ENCODE results near the gene HSPB1. TPM values are rescaled to one million over a fixed set of nuclear protein-coding genes. Genes with fewer than 3 reads are reported as not detected.

HSPB1 gene
- total and polyA plus RNA-seq, 2 experiments from 2014 or later: 48.1 to 437 TPM

DNA sequence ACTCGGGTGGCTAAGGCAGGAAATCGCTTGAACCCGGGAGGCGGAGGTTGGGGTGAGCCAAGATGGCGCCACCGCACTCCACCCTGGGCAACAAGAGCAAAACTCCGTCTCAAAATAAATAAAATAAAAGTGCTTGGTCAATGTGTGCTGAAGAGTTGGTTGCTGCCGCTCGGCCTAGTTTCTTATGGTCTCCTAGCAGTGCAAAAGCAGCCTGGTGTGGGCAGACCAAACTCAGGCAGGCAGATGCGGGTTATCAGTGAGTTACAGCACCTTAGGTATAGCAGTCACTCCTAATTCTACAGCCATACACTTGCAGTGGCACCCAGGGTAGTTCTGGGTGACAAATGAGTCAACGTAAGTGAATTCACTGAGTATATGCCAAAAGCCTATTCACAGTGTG, 22.6 kb downstream of the HSPB1 start (continued):
- TF ChIP-seq, protein P1, sequence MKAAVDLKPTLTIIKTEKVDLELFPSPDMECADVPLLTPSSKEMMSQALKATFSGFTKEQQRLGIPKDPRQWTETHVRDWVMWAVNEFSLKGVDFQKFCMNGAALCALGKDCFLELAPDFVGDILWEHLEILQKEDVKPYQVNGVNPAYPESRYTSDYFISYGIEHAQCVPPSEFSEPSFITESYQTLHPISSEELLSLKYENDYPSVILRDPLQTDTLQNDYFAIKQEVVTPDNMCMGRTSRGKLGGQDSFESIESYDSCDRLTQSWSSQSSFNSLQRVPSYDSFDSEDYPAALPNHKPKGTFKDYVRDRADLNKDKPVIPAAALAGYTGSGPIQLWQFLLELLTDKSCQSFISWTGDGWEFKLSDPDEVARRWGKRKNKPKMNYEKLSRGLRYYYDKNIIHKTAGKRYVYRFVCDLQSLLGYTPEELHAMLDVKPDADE (IDR thresholded peaks at IDR 0.05): no peak
- TF ChIP-seq, protein P2, sequence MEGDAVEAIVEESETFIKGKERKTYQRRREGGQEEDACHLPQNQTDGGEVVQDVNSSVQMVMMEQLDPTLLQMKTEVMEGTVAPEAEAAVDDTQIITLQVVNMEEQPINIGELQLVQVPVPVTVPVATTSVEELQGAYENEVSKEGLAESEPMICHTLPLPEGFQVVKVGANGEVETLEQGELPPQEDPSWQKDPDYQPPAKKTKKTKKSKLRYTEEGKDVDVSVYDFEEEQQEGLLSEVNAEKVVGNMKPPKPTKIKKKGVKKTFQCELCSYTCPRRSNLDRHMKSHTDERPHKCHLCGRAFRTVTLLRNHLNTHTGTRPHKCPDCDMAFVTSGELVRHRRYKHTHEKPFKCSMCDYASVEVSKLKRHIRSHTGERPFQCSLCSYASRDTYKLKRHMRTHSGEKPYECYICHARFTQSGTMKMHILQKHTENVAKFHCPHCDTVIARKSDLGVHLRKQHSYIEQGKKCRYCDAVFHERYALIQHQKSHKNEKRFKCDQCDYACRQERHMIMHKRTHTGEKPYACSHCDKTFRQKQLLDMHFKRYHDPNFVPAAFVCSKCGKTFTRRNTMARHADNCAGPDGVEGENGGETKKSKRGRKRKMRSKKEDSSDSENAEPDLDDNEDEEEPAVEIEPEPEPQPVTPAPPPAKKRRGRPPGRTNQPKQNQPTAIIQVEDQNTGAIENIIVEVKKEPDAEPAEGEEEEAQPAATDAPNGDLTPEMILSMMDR (conservative IDR thresholded peaks at IDR 0.05; ENCODE audit: low read depth in 2 of 2): no peak
- TF ChIP-seq NANOG (IDR thresholded peaks at IDR 0.05; ENCODE audit: borderline replicate concordance) (no peak), ZNF114 (CRISPR knock-in tag; IDR thresholded peaks at IDR 0.05) (no peak), ZNF331 (CRISPR knock-in tag; IDR thresholded peaks at IDR 0.05; ENCODE audit: low read depth) (no peak), JUNB (IDR thresholded peaks at IDR 0.05; ENCODE audit: unreplicated experiment) (no peak), CREB1 (CRISPR knock-in tag; IDR thresholded peaks at IDR 0.05; ENCODE audit: low read depth) (no peak)
- TF ChIP-seq, protein P3, sequence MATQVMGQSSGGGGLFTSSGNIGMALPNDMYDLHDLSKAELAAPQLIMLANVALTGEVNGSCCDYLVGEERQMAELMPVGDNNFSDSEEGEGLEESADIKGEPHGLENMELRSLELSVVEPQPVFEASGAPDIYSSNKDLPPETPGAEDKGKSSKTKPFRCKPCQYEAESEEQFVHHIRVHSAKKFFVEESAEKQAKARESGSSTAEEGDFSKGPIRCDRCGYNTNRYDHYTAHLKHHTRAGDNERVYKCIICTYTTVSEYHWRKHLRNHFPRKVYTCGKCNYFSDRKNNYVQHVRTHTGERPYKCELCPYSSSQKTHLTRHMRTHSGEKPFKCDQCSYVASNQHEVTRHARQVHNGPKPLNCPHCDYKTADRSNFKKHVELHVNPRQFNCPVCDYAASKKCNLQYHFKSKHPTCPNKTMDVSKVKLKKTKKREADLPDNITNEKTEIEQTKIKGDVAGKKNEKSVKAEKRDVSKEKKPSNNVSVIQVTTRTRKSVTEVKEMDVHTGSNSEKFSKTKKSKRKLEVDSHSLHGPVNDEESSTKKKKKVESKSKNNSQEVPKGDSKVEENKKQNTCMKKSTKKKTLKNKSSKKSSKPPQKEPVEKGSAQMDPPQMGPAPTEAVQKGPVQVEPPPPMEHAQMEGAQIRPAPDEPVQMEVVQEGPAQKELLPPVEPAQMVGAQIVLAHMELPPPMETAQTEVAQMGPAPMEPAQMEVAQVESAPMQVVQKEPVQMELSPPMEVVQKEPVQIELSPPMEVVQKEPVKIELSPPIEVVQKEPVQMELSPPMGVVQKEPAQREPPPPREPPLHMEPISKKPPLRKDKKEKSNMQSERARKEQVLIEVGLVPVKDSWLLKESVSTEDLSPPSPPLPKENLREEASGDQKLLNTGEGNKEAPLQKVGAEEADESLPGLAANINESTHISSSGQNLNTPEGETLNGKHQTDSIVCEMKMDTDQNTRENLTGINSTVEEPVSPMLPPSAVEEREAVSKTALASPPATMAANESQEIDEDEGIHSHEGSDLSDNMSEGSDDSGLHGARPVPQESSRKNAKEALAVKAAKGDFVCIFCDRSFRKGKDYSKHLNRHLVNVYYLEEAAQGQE (IDR thresholded peaks at IDR 0.05; ENCODE audit: unreplicated experiment): no peak

DNA sequence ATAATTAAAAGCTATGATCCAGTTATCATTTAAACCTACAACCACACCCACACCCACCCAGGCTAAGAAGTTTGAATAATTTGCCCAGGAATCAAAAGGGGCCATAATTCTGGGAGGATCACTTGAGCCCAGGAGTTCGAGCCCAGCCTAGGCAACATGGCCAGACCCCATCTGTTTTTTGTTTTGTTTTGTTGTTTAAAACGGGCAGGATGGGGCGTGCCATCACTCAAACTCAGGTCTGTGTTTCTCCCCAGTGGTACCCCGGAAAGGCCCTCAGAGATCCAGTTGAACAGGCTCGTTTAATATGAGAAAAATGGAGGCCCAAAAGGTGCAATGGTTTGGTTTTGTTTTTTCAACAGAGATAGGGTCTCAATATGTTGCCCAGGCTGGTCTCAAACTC, 23.3 kb downstream of the HSPB1 start:
- Mint-ChIP-seq H3K4me3 (no peak overlapping the region), H3K36me3 (ENCODE audit: low read depth) (peaks cover 82% of the 10 kb centered on the region), H3K4me1 (peaks cover 14% of the 10 kb centered on the region), H3K27ac (no peak overlapping the region), H3K9me3 (no peaks in the 10 kb centered on the region; the same call in 2 of the 3 replicates), H3K27me3 (ENCODE audit: insufficient read depth, low read depth, poor library complexity) (peaks cover 10% of the 10 kb centered on the region)
- Histone ChIP-seq H3K4me3 (no peak overlapping the region), H2AFZ (no peak overlapping the region), H3K9me2 (ENCODE audit: insufficient read depth) (no peaks in the 10 kb centered on the region), H3K79me2 (replicated peaks; ENCODE audit: insufficient read depth) (peaks cover 66% of the 10 kb centered on the region), H3K27ac (ENCODE audit: low read depth) (peak overlapping the region; percentile 42; the same call in 1 of the 2 replicates), H3K4me1 (ENCODE audit: insufficient read depth) (no peaks in the 10 kb centered on the region), H3K4me2 (no peak overlapping the region), H3K27me3 (ENCODE audit: insufficient read depth) (no peaks in the 10 kb centered on the region), H3K36me3 (ENCODE audit: insufficient read depth) (peaks cover 40% of the 10 kb centered on the region), H3F3A (replicated peaks; ENCODE audit: low read depth) (peaks cover 59% of the 10 kb centered on the region; the same call in 1 of the 2 replicates), H4K20me1 (replicated peaks; ENCODE audit: insufficient read depth) (peaks cover 68% of the 10 kb centered on the region)
- TF ChIP-seq EZH2phosphoT487 (IDR thresholded peaks at IDR 0.05; ENCODE audit: unreplicated experiment) (no peak), EZH2 (IDR thresholded peaks at IDR 0.05; ENCODE audit: low read depth, unreplicated experiment) (no peak), ZNF114 (CRISPR knock-in tag; IDR thresholded peaks at IDR 0.05) (no peak), JUNB (IDR thresholded peaks at IDR 0.05; ENCODE audit: unreplicated experiment) (no peak), STAT1 (IDR thresholded peaks at IDR 0.05; ENCODE audit: unreplicated experiment) (no peak), POLR2AphosphoS5 (IDR thresholded peaks at IDR 0.05; ENCODE audit: low read depth) (no peak)
- TF ChIP-seq, protein P2 (conservative IDR thresholded peaks at IDR 0.05; ENCODE audit: low read depth in 2 of 2): no peak
- TF ChIP-seq, protein P1 (IDR thresholded peaks at IDR 0.05): no peak
- TF ChIP-seq, protein P3 (IDR thresholded peaks at IDR 0.05; ENCODE audit: unreplicated experiment): no peak
- DNase-seq (ENCODE audit: low spot score) (no peak), ATAC-seq (no peak)
